HCT116 (cell line): ENCODE results near the gene ELL2. TPM values are rescaled to one million over a fixed set of nuclear protein-coding genes. Genes with fewer than 3 reads are reported as not detected.

Source experiments
- ATAC-seq: fragments of 200-7000 bp; cut with Tn5 transposase; 2 replicates; pipeline ENCODE4 v1.9.1; 2020; ENCODE audit warnings: mild to moderate bottlenecking, moderate library complexity
- BruUV-seq: library from RNA; stranded (reverse); fragments of 400-500 nt; replicated peaks from 2 replicates; lab custom pipeline; 2021; lab: Mats Ljungman, UMichigan
- CTCF ChIA-PET: fragments of 300-600 bp; sonication (Branson Sonifier 250); formaldehyde crosslinking; loops from one replicate; lab custom pipeline; 2021; ENCODE audit warnings: antibody characterized with exemption; lab: Charles Lee
- POLR2A ChIA-PET: fragments of 300-600, 350-600 bp; sonication (Branson Sonifier 250); formaldehyde crosslinking; loops from one replicate; lab custom pipeline; 2021; ENCODE audit warnings: antibody characterized with exemption; lab: Charles Lee
- RAD21 ChIA-PET, 2 experiments: fragments of 300-600 bp; sonication (Branson Sonifier 250); formaldehyde crosslinking; loops; one replicate each; lab custom pipeline; 2023; ENCODE audit warnings: low total read pairs in 2 of 2; ENCODE audit not compliant: uncharacterized antibody in 2 of 2, unreplicated experiment in 2 of 2, low non-redundant PET in 1 of 2; lab: Charles Lee
- DNase-seq: peaks from one replicate; pipeline ENCODE4 v3.0.0-alpha.2; 2010; ENCODE audit warnings: low read depth, low spot score
- H2AFZ ChIP-seq: fragments of 200-600 bp; shearing (Covaris generic), sonication (generic); 2 replicates; pipeline ENCODE4 v1.6.1; 2017; ENCODE audit warnings: low read depth, mixed run types, mixed read lengths, antibody characterized with exemption, low read length; ENCODE audit not compliant: poor library complexity, severe bottlenecking
- H3K27ac ChIP-seq: 2 replicates; pipeline ENCODE4 v1.5.1; 2012; ENCODE audit warnings: low read depth, low read length
- H3K27me3 ChIP-seq: fragments of 200-600 bp; sonication (generic); 2 replicates; pipeline ENCODE4 v1.6.1; 2016; ENCODE audit warnings: mixed run types, low read length, mixed read lengths; ENCODE audit not compliant: insufficient read depth
- H3K36me3 ChIP-seq, 2 experiments: fragments of 200-500 bp in 1 of 2; fragments of 200-600 bp in 1 of 2; sonication (Bioruptor generic) in 1 of 2; sonication (generic) in 1 of 2; 2 replicates each; pipeline versions ENCODE4 v1.5.1 to v1.6.1; 2014 to 2016; ENCODE audit warnings: low read length in 2 of 2, inconsistent platforms in 1 of 2, mixed read lengths in 1 of 2, mixed run types in 1 of 2; ENCODE audit not compliant: insufficient read depth in 2 of 2, control insufficient read depth in 1 of 2
- H3K4me1 ChIP-seq, 2 experiments: fragments of 200-600 bp in 1 of 2; sonication (generic) in 1 of 2; 2 replicates each; pipeline versions ENCODE4 v1.5.1 to v1.6.1; 2012 to 2017; ENCODE audit warnings: low read length in 2 of 2, inconsistent platforms in 1 of 2, mild to moderate bottlenecking in 1 of 2, mixed read lengths in 1 of 2, mixed run types in 1 of 2, moderate library complexity in 1 of 2; ENCODE audit not compliant: insufficient read depth in 2 of 2, control insufficient read depth in 1 of 2
- H3K4me2 ChIP-seq: fragments of 200-600 bp; sonication (generic); 2 replicates; pipeline ENCODE4 v1.6.1; 2017; ENCODE audit warnings: mixed run types, low read length, mixed read lengths
- H3K4me3 ChIP-seq, 2 experiments: fragments of 200-600 bp in 1 of 2; sonication (generic) in 1 of 2; replicated peaks in 1 of 2; 2 replicates each; pipeline ENCODE4 v1.5.1; 2011 to 2016; ENCODE audit warnings: low read length in 2 of 2, control low read depth in 1 of 2, low read depth in 1 of 2, mild to moderate bottlenecking in 1 of 2, mixed read lengths in 1 of 2, mixed run types in 1 of 2
- H3K79me2 ChIP-seq: fragments of 200-600 bp; sonication (generic); 2 replicates; pipeline ENCODE4 v1.6.1; 2017; ENCODE audit warnings: mild to moderate bottlenecking, mixed run types, low read length, moderate library complexity, mixed read lengths; ENCODE audit not compliant: insufficient read depth
- H3K9ac ChIP-seq: fragments of 200-600 bp; sonication (generic); 2 replicates; pipeline ENCODE4 v1.6.1; 2016; ENCODE audit warnings: low read length, mixed read lengths
- H3K9me2 ChIP-seq: fragments of 200-600 bp; sonication (generic), shearing (Covaris generic); 2 replicates; pipeline ENCODE4 v1.6.1; 2017; ENCODE audit warnings: mixed run types, mild to moderate bottlenecking, moderate library complexity; ENCODE audit not compliant: insufficient read depth
- H3K9me3 ChIP-seq, 2 experiments: fragments of 200-500 bp in 1 of 2; fragments of 200-600 bp in 1 of 2; sonication (Bioruptor generic) in 1 of 2; sonication (generic) in 1 of 2; 2 replicates each; pipeline ENCODE4 v1.6.1; 2014 to 2017; ENCODE audit warnings: low read length in 2 of 2, mixed read lengths in 2 of 2, inconsistent platforms in 1 of 2, low read depth in 1 of 2, mild to moderate bottlenecking in 1 of 2, mixed run types in 1 of 2, moderate library complexity in 1 of 2; ENCODE audit not compliant: control insufficient read depth in 1 of 2, insufficient read depth in 1 of 2
- H4K20me1 ChIP-seq: fragments of 200-600 bp; sonication (generic), shearing (Covaris generic); 2 replicates; pipeline ENCODE4 v1.6.1; 2017; ENCODE audit warnings: mixed run types, mild to moderate bottlenecking, moderate library complexity; ENCODE audit not compliant: insufficient read depth
- CEBPB ChIP-seq: IDR thresholded peaks from 2 replicates; pipeline ENCODE4 v1.6.1; 2012; ENCODE audit warnings: low read depth
- CTCF ChIP-seq, 3 experiments: fragments of 200-600 bp in 1 of 3; sonication (generic) in 1 of 3; IDR thresholded peaks in 2 of 3; conservative IDR thresholded peaks in 1 of 3; 2 replicates each; pipeline ENCODE4 v1.5.1; 2012 to 2017; ENCODE audit warnings: low read depth in 2 of 3, low read length in 2 of 3, antibody characterized with exemption in 1 of 3, borderline replicate concordance in 1 of 3, control low read depth in 1 of 3, mild to moderate bottlenecking in 1 of 3, mixed read lengths in 1 of 3, mixed run types in 1 of 3, moderate library complexity in 1 of 3; ENCODE audit not compliant: insufficient read depth in 1 of 3
- ELF1 ChIP-seq: IDR thresholded peaks from 2 replicates; pipeline ENCODE4 v1.6.1; 2012; ENCODE audit warnings: low read depth, borderline replicate concordance
- EZH2 ChIP-seq: fragments of 200-600 bp; sonication (generic); IDR thresholded peaks from 2 replicates; pipeline ENCODE4 v1.6.1; 2017; ENCODE audit warnings: antibody characterized with exemption, mixed run types
- EZH2phosphoT487 ChIP-seq: fragments of 200-600 bp; IDR thresholded peaks from 2 replicates; pipeline ENCODE4 v1.6.1; 2018; ENCODE audit warnings: antibody characterized with exemption, borderline replicate concordance
- FOSL1 ChIP-seq: IDR thresholded peaks from 2 replicates; pipeline ENCODE4 v1.6.1; 2012; ENCODE audit warnings: low read depth
- POLR2A ChIP-seq: IDR thresholded peaks from 2 replicates; pipeline ENCODE4 v1.7.0; 2011; ENCODE audit warnings: borderline replicate concordance; ENCODE audit not compliant: insufficient read depth, insufficient read length; ENCODE audit errors: extremely low read depth
- POLR2AphosphoS5 ChIP-seq: IDR thresholded peaks from 2 replicates; pipeline ENCODE4 v1.6.1; 2011; ENCODE audit warnings: mild to moderate bottlenecking, low read depth, low read length, moderate library complexity
- REST ChIP-seq: IDR thresholded peaks from 2 replicates; pipeline ENCODE4 v1.6.1; 2012; ENCODE audit warnings: low read depth
- SIN3A ChIP-seq: IDR thresholded peaks from 2 replicates; pipeline ENCODE4 v1.6.1; 2012; ENCODE audit warnings: low read depth
- SP1 ChIP-seq: IDR thresholded peaks from 2 replicates; pipeline ENCODE4 v1.6.1; 2012; ENCODE audit warnings: low read depth
- SRF ChIP-seq: IDR thresholded peaks from 2 replicates; pipeline ENCODE4 v1.6.1; 2012; ENCODE audit warnings: low read depth
- TCF7L2 ChIP-seq: IDR thresholded peaks from 2 replicates; pipeline ENCODE4 v1.7.0; 2011; ENCODE audit warnings: borderline replicate concordance, inconsistent platforms; ENCODE audit not compliant: insufficient read depth, insufficient read length; ENCODE audit errors: extremely low read depth
- ZBTB33 ChIP-seq: IDR thresholded peaks from 2 replicates; pipeline ENCODE4 v1.6.1; 2011; ENCODE audit warnings: mild to moderate bottlenecking, low read length, moderate library complexity; ENCODE audit not compliant: insufficient replicate concordance; ENCODE audit errors: extremely low read depth
- ZFX ChIP-seq: fragments of 450-650 bp; IDR thresholded peaks from 2 replicates; pipeline ENCODE4 v1.6.1; 2017
- ZNF274 ChIP-seq: fragments of 200-500 bp; sonication (Bioruptor generic); IDR thresholded peaks from 2 replicates; pipeline ENCODE4 v1.6.1; 2014; ENCODE audit warnings: mild to moderate bottlenecking, low read depth, low read length, inconsistent platforms
- intact Hi-C: fragments of 100-400 bp; cut with micrococcal nuclease; formaldehyde crosslinking; loops from 2 replicates; pipeline ENCODE4 v1.10.0; 2022
- total RNA-seq: library from RNA; stranded (reverse); gene quantifications from one replicate; pipeline ENCODE4 v1.2.1, GENCODE V29; 2021; ENCODE audit not compliant: unreplicated experiment
- TF ChIP-seq, protein P1 (sequence below): IDR thresholded peaks from 2 replicates; pipeline ENCODE4 v1.6.1; 2012

ELL2 gene
- total RNA-seq, 1 experiment from 2014 or later, result 29.8 TPM

DNA sequence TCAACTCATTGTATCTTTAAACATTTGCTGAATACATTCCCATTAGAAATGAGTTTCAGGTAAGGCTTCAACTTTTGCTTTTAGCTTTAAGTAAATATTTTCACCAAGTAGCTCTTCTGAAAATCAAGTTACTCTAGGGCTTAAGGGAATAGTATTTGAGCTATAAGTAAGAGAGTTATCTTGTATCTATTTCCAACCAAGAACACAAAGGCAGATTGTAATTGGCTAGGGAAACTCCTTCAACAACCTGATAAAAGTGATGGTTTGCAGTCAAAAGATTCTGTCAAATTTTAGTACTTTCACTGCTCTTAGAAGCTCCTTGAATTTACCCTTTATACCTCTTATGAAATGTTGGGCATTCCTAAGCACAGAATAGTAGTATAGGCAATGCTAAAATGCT, 13.0 kb downstream of the ELL2 start:
- Histone ChIP-seq H3K36me3 (no peaks in the 10 kb centered on the region), H3K9me3 (no peaks in the 10 kb centered on the region), H3K27me3 (no peaks in the 10 kb centered on the region), H4K20me1 (no peaks in the 10 kb centered on the region), H3K79me2 (peaks cover 32% of the 10 kb centered on the region), H3K9me2 (no peaks in the 10 kb centered on the region), H3K27ac (no peak overlapping the region), H3K4me2 (no peak overlapping the region), H3K4me3 (no peak overlapping the region), H3K9ac (no peak overlapping the region), H2AFZ (no peak overlapping the region), H3K4me1 (no peaks in the 10 kb centered on the region)
- POLR2A ChIA-PET, result no interaction called here
- DNase-seq, result no peak
- ATAC-seq, result no peak
- RAD21 ChIA-PET, result no interaction called here
- no TSS peak for BruUV-seq
- intact Hi-C loops, result loop anchor here (1.0 kb wide), 1 partner anchor 9 kb away; no protein-coding TSS in a partner anchor
- TF ChIP-seq CEBPB (no peak), EZH2phosphoT487 (no peak), REST (no peak), ZNF274 (no peak), CTCF (IDR thresholded peaks at IDR 0.05 in 2 of 3, conservative IDR thresholded peaks at IDR 0.05 in 1 of 3; ENCODE audit: borderline replicate concordance in 1 of 3, insufficient read depth in 1 of 3, low read depth in 2 of 3, low read length in 2 of 3) (no peak), ZBTB33 (no peak), TCF7L2 (no peak), SRF (no peak), SP1 (no peak), POLR2A (no peak), SIN3A (no peak), ZFX (no peak), FOSL1 (no peak), ELF1 (no peak), EZH2 (no peak), POLR2AphosphoS5 (no peak)
- TF ChIP-seq, protein P1, sequence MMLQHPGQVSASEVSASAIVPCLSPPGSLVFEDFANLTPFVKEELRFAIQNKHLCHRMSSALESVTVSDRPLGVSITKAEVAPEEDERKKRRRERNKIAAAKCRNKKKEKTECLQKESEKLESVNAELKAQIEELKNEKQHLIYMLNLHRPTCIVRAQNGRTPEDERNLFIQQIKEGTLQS, result no peak
- CTCF ChIA-PET, result no interaction called here
